ENCODE data around the gene SCMH1. TPM values are rescaled to one million over a fixed set of nuclear protein-coding genes. Genes with fewer than 3 reads are reported as not detected.

SCMH1 gene
- total RNA-seq, 1 donor from 2014 or later, result 51.3 TPM

- no peaks in the 10 kb centered on the region for H3K9me3 Mint-ChIP-seq (ENCODE audit: unreplicated experiment)
- no peak for TF ChIP-seq CTCF (IDR thresholded peaks at IDR 0.05; ENCODE audit: unreplicated experiment)
- H3K27me3 Mint-ChIP-seq (ENCODE audit: unreplicated experiment), result peaks cover 11% of the 10 kb centered on the region
- H3K4me1 Mint-ChIP-seq (ENCODE audit: unreplicated experiment), result peaks cover 47% of the 10 kb centered on the region
- H3K36me3 Mint-ChIP-seq (ENCODE audit: low read depth, unreplicated experiment), result peaks cover 17% of the 10 kb centered on the region
- H3K27ac Mint-ChIP-seq (ENCODE audit: unreplicated experiment), result no peak overlapping the region
- DNase-seq (ENCODE audit: low spot score), result no peak
- no peak overlapping the region for H3K4me3 Mint-ChIP-seq (ENCODE audit: unreplicated experiment)
Observed at GRCh38 chr1:41018018-41018410, 224.1 kb downstream of the SCMH1 start.

GRCh38 chr1:41017141-41018017 lies 224.7 kb downstream of the SCMH1 start:
- no peak for TF ChIP-seq CTCF (IDR thresholded peaks at IDR 0.05; ENCODE audit: unreplicated experiment)
- peak overlapping the region; percentile 48 for H3K27ac Mint-ChIP-seq (ENCODE audit: unreplicated experiment)
- no peak for DNase-seq (ENCODE audit: low spot score)
- H3K9me3 Mint-ChIP-seq (ENCODE audit: unreplicated experiment), result no peaks in the 10 kb centered on the region
- H3K36me3 Mint-ChIP-seq (ENCODE audit: low read depth, unreplicated experiment), result peaks cover 16% of the 10 kb centered on the region
- no peak overlapping the region for H3K4me3 Mint-ChIP-seq (ENCODE audit: unreplicated experiment)
- H3K4me1 Mint-ChIP-seq (ENCODE audit: unreplicated experiment), result peaks cover 48% of the 10 kb centered on the region
- H3K27me3 Mint-ChIP-seq (ENCODE audit: unreplicated experiment), result peaks cover 11% of the 10 kb centered on the region

GRCh38 chr1:41015897-41016470 lies 226.1 kb downstream of the SCMH1 start:
- no peak for TF ChIP-seq CTCF (IDR thresholded peaks at IDR 0.05; ENCODE audit: unreplicated experiment)
- peaks cover 21% of the 10 kb centered on the region for H3K36me3 Mint-ChIP-seq (ENCODE audit: low read depth, unreplicated experiment)
- no peak overlapping the region for H3K4me3 Mint-ChIP-seq (ENCODE audit: unreplicated experiment)
- H3K27me3 Mint-ChIP-seq (ENCODE audit: unreplicated experiment), result peaks cover 9% of the 10 kb centered on the region
- H3K27ac Mint-ChIP-seq (ENCODE audit: unreplicated experiment), result peak overlapping the region; percentile 100
- H3K9me3 Mint-ChIP-seq (ENCODE audit: unreplicated experiment), result no peaks in the 10 kb centered on the region
- peaks cover 37% of the 10 kb centered on the region for H3K4me1 Mint-ChIP-seq (ENCODE audit: unreplicated experiment)
- DNase-seq (ENCODE audit: low spot score), result no peak

GRCh38 chr1:41015281-41015896 lies 226.7 kb downstream of the SCMH1 start:
- H3K36me3 Mint-ChIP-seq (ENCODE audit: low read depth, unreplicated experiment), result peaks cover 27% of the 10 kb centered on the region
- TF ChIP-seq CTCF (IDR thresholded peaks at IDR 0.05; ENCODE audit: unreplicated experiment), result no peak

More at GRCh38 chr1:41015281-41015896, 226.7 kb downstream of the SCMH1 start:
- DNase-seq (ENCODE audit: low spot score), result no peak
- Mint-ChIP-seq H3K4me3 (ENCODE audit: unreplicated experiment) (no peak overlapping the region), H3K27me3 (ENCODE audit: unreplicated experiment) (peaks cover 9% of the 10 kb centered on the region), H3K4me1 (ENCODE audit: unreplicated experiment) (peaks cover 37% of the 10 kb centered on the region), H3K27ac (ENCODE audit: unreplicated experiment) (peak overlapping the region; percentile 100), H3K9me3 (ENCODE audit: unreplicated experiment) (no peaks in the 10 kb centered on the region)

All from endothelial cell (in vitro differentiated cells).